WTC11 (cell line): ENCODE measurements around the gene INPP5K. TPM values are rescaled to one million over a fixed set of nuclear protein-coding genes. Genes with fewer than 3 reads are reported as not detected.
A peak's percentile ranks its signal among the peaks of the same experiment; 100 is the strongest.

Source experiments
- ATAC-seq: fragments of 200-7000 bp; cut with Tn5 transposase; 2 replicates; pipeline ENCODE4 v1.10.0; 2021; ENCODE audit warnings: mild to moderate bottlenecking, moderate library complexity
- CTCF ChIA-PET: fragments of 300-600 bp; sonication (Branson Sonifier 250); formaldehyde crosslinking; loops from one replicate; lab custom pipeline; 2021; ENCODE audit warnings: antibody characterized with exemption; lab: Charles Lee
- POLR2A ChIA-PET: fragments of 350-600 bp; sonication (Branson Sonifier 250); formaldehyde crosslinking; loops from one replicate; lab custom pipeline; 2021; ENCODE audit warnings: antibody characterized with exemption; lab: Charles Lee
- DNase-seq: peaks from one replicate; pipeline ENCODE4 v3.0.0; 2021; ENCODE audit warnings: low spot score
- H3K27ac Mint-ChIP-seq: 2 replicates; pipeline ENCODE4 v1.8.0; 2021; ENCODE audit warnings: mixed read lengths
- H3K27me3 Mint-ChIP-seq: 2 replicates; pipeline ENCODE4 v1.8.0; 2021; ENCODE audit warnings: low read depth, mild to moderate bottlenecking, moderate library complexity, mixed read lengths
- H3K36me3 Mint-ChIP-seq: 2 replicates; pipeline ENCODE4 v1.8.0; 2021; ENCODE audit warnings: mixed read lengths
- H3K4me1 Mint-ChIP-seq: 2 replicates; pipeline ENCODE4 v1.8.0; 2022; ENCODE audit warnings: mixed read lengths
- H3K4me3 Mint-ChIP-seq: 2 replicates; pipeline ENCODE4 v1.8.0; 2021; ENCODE audit warnings: mild to moderate bottlenecking, moderate library complexity, mixed read lengths
- H3K9me3 Mint-ChIP-seq: 2 replicates; pipeline ENCODE4 v1.8.0; 2021; ENCODE audit warnings: mixed read lengths
- CREB1 ChIP-seq: sonication (generic); formaldehyde crosslinking; IDR thresholded peaks from 2 replicates; pipeline ENCODE4 v1.8.0; 2023; ENCODE audit warnings: mild to moderate bottlenecking, missing genetic modification reagents
- CREM ChIP-seq: sonication (generic); formaldehyde crosslinking; IDR thresholded peaks from 2 replicates; pipeline ENCODE4 v1.8.1; 2022; ENCODE audit warnings: mild to moderate bottlenecking, missing genetic modification reagents, moderate library complexity
- EMX1 ChIP-seq: fragments of 250-450 bp; sonication (Bioruptor Pico); IDR thresholded peaks from 2 replicates; pipeline ENCODE4 v1.8.0; 2021; ENCODE audit warnings: mild to moderate bottlenecking
- ETV6 ChIP-seq: sonication (generic); formaldehyde crosslinking; IDR thresholded peaks from 2 replicates; pipeline ENCODE4 v1.8.1; 2022; ENCODE audit warnings: mild to moderate bottlenecking, missing genetic modification reagents
- HMGXB4 ChIP-seq: sonication (generic); formaldehyde crosslinking; IDR thresholded peaks from 2 replicates; pipeline ENCODE4 v1.8.1; 2023; ENCODE audit warnings: mild to moderate bottlenecking, moderate library complexity, missing genetic modification reagents
- KAT7 ChIP-seq: sonication (generic); formaldehyde crosslinking; IDR thresholded peaks from 2 replicates; pipeline ENCODE4 v1.8.1; 2023; ENCODE audit warnings: missing genetic modification reagents, mild to moderate bottlenecking, borderline replicate concordance
- MLX ChIP-seq: sonication (generic); formaldehyde crosslinking; IDR thresholded peaks from 2 replicates; pipeline ENCODE4 v1.8.1; 2023; ENCODE audit warnings: mild to moderate bottlenecking, missing genetic modification reagents, moderate library complexity
- NFATC4 ChIP-seq: fragments of 250-450 bp; sonication (Bioruptor Pico); IDR thresholded peaks from 2 replicates; pipeline ENCODE4 v1.9.0; 2021; ENCODE audit warnings: mild to moderate bottlenecking
- NR2C2 ChIP-seq: sonication (generic); formaldehyde crosslinking; IDR thresholded peaks from 2 replicates; pipeline ENCODE4 v1.8.0; 2022; ENCODE audit warnings: mild to moderate bottlenecking, missing genetic modification reagents
- OVOL2 ChIP-seq: fragments of 250-450 bp; sonication (Bioruptor Pico); IDR thresholded peaks from 2 replicates; pipeline ENCODE4 v1.9.0; 2021; ENCODE audit warnings: mild to moderate bottlenecking, borderline replicate concordance
- RELA ChIP-seq: sonication (generic); formaldehyde crosslinking; IDR thresholded peaks from 2 replicates; pipeline ENCODE4 v1.8.1; 2022; ENCODE audit warnings: missing genetic modification reagents, mild to moderate bottlenecking, borderline replicate concordance
- STAT6 ChIP-seq: sonication (generic); formaldehyde crosslinking; conservative IDR thresholded peaks from 2 replicates; pipeline ENCODE4 v1.8.1; 2023; ENCODE audit warnings: mild to moderate bottlenecking, low read depth, missing genetic modification reagents, moderate library complexity
- TEAD4 ChIP-seq: sonication (generic); formaldehyde crosslinking; IDR thresholded peaks from 2 replicates; pipeline ENCODE4 v1.8.0; 2022; ENCODE audit warnings: mild to moderate bottlenecking, missing genetic modification reagents
- TP53 ChIP-seq: sonication (generic); formaldehyde crosslinking; IDR thresholded peaks from 2 replicates; pipeline ENCODE4 v1.8.1; 2023; ENCODE audit warnings: mild to moderate bottlenecking, missing genetic modification reagents
- ZBTB21 ChIP-seq: sonication (generic); formaldehyde crosslinking; IDR thresholded peaks from 2 replicates; pipeline ENCODE4 v1.8.1; 2023; ENCODE audit warnings: mild to moderate bottlenecking, missing genetic modification reagents, borderline replicate concordance
- ZNF219 ChIP-seq: sonication (generic); formaldehyde crosslinking; IDR thresholded peaks from 2 replicates; pipeline ENCODE4 v1.8.0; 2023; ENCODE audit warnings: missing genetic modification reagents, mild to moderate bottlenecking, borderline replicate concordance
- ZNF317 ChIP-seq: sonication (generic); formaldehyde crosslinking; IDR thresholded peaks from 2 replicates; pipeline ENCODE4 v1.8.1; 2023; ENCODE audit warnings: low read depth, mild to moderate bottlenecking, moderate library complexity, missing genetic modification reagents, borderline replicate concordance
- ZNF423 ChIP-seq: fragments of 250-450 bp; sonication (Bioruptor Pico); IDR thresholded peaks from 2 replicates; pipeline ENCODE4 v2.1.2; 2022; ENCODE audit warnings: mild to moderate bottlenecking, moderate library complexity
- ZSCAN18 ChIP-seq: fragments of 250-450 bp; sonication (Bioruptor Pico); IDR thresholded peaks from 2 replicates; pipeline ENCODE4 v2.1.2; 2022; ENCODE audit warnings: mild to moderate bottlenecking, moderate library complexity
- total RNA-seq: library from RNA; stranded (reverse); gene quantifications from 3 replicates; pipeline ENCODE4 v1.2.3, GENCODE V29; 2021
- TF ChIP-seq, protein P1 (sequence below): sonication (generic); formaldehyde crosslinking; IDR thresholded peaks from 2 replicates; pipeline ENCODE4 v1.8.0; 2022; ENCODE audit warnings: mild to moderate bottlenecking, missing genetic modification reagents
- TF ChIP-seq, protein P2 (sequence below): sonication (generic); formaldehyde crosslinking; IDR thresholded peaks from 2 replicates; pipeline ENCODE4 v1.8.0; 2023; ENCODE audit warnings: mild to moderate bottlenecking, missing genetic modification reagents
- TF ChIP-seq, protein P3 (sequence below): sonication (generic); formaldehyde crosslinking; IDR thresholded peaks from 2 replicates; pipeline ENCODE4 v1.8.0; 2023; ENCODE audit warnings: missing genetic modification reagents

Gene INPP5K
- total RNA-seq, 1 experiment from 2014 or later, result 26.8 TPM

GRCh38 chr17:1461198-1461944, 55.0 kb downstream of the INPP5K start:
- no peaks in the 10 kb centered on the region; the same call in 1 of the 2 replicates for H3K27me3 Mint-ChIP-seq
- peaks cover 3% of the 10 kb centered on the region; the same call in 1 of the 2 replicates for H3K9me3 Mint-ChIP-seq
- TF ChIP-seq MLX (CRISPR knock-in tag), result no peak
- TF ChIP-seq NFATC4 (CRISPR knock-in tag), result no peak
- TF ChIP-seq ZSCAN18 (CRISPR knock-in tag), result no peak
- TF ChIP-seq, protein P1, sequence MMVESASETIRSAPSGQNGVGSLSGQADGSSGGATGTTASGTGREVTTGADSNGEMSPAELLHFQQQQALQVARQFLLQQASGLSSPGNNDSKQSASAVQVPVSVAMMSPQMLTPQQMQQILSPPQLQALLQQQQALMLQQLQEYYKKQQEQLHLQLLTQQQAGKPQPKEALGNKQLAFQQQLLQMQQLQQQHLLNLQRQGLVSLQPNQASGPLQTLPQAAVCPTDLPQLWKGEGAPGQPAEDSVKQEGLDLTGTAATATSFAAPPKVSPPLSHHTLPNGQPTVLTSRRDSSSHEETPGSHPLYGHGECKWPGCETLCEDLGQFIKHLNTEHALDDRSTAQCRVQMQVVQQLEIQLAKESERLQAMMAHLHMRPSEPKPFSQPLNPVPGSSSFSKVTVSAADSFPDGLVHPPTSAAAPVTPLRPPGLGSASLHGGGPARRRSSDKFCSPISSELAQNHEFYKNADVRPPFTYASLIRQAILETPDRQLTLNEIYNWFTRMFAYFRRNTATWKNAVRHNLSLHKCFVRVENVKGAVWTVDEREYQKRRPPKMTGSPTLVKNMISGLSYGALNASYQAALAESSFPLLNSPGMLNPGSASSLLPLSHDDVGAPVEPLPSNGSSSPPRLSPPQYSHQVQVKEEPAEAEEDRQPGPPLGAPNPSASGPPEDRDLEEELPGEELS, result no peak
- TF ChIP-seq, protein P2, sequence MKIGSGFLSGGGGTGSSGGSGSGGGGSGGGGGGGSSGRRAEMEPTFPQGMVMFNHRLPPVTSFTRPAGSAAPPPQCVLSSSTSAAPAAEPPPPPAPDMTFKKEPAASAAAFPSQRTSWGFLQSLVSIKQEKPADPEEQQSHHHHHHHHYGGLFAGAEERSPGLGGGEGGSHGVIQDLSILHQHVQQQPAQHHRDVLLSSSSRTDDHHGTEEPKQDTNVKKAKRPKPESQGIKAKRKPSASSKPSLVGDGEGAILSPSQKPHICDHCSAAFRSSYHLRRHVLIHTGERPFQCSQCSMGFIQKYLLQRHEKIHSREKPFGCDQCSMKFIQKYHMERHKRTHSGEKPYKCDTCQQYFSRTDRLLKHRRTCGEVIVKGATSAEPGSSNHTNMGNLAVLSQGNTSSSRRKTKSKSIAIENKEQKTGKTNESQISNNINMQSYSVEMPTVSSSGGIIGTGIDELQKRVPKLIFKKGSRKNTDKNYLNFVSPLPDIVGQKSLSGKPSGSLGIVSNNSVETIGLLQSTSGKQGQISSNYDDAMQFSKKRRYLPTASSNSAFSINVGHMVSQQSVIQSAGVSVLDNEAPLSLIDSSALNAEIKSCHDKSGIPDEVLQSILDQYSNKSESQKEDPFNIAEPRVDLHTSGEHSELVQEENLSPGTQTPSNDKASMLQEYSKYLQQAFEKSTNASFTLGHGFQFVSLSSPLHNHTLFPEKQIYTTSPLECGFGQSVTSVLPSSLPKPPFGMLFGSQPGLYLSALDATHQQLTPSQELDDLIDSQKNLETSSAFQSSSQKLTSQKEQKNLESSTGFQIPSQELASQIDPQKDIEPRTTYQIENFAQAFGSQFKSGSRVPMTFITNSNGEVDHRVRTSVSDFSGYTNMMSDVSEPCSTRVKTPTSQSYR (CRISPR knock-in tag), result no peak
- TF ChIP-seq ZNF317 (CRISPR knock-in tag), result no peak
- TF ChIP-seq NR2C2 (CRISPR knock-in tag), result no peak
- no peak for TF ChIP-seq HMGXB4 (CRISPR knock-in tag)
- TF ChIP-seq KAT7 (CRISPR knock-in tag), result no peak
- no peak for TF ChIP-seq EMX1 (CRISPR knock-in tag)
- no peak for TF ChIP-seq CREB1 (CRISPR knock-in tag)
- no peak for TF ChIP-seq OVOL2 (CRISPR knock-in tag)
- peaks cover 8% of the 10 kb centered on the region for H3K36me3 Mint-ChIP-seq
- peaks cover 13% of the 10 kb centered on the region for H3K4me1 Mint-ChIP-seq
- DNase-seq (no peak), ATAC-seq (no peak)
- no peak overlapping the region for H3K4me3 Mint-ChIP-seq
- POLR2A ChIA-PET, result interaction anchor here (0.6 kb wide), 1 partner anchor 118 kb away, joined by 3 read pairs; no protein-coding TSS in a partner anchor
- H3K27ac Mint-ChIP-seq, result peak overlapping the region; percentile 15; the same call in 1 of the 2 replicates
- CTCF ChIA-PET, result interaction anchor here (1.1 kb wide), 1 partner anchor 129 kb away, joined by 3 read pairs; no protein-coding TSS in a partner anchor

GRCh38 chr17:1460233-1460632, 56.2 kb downstream of the INPP5K start:
- DNase-seq, result no peak
- Mint-ChIP-seq H3K4me3 (no peak overlapping the region), H3K9me3 (peaks cover 3% of the 10 kb centered on the region; the same call in 1 of the 2 replicates), H3K27me3 (no peaks in the 10 kb centered on the region; the same call in 1 of the 2 replicates), H3K36me3 (peaks cover 8% of the 10 kb centered on the region), H3K4me1 (peaks cover 13% of the 10 kb centered on the region), H3K27ac (no peak overlapping the region)
- ChIA-PET POLR2A (no interaction called here), CTCF (interaction anchor here (0.9 to 1.1 kb wide), 2 partner anchors 95 to 128 kb away, joined by 3 read pairs; no protein-coding TSS in a partner anchor)
- ATAC-seq, result no peak
- TF ChIP-seq, protein P3, sequence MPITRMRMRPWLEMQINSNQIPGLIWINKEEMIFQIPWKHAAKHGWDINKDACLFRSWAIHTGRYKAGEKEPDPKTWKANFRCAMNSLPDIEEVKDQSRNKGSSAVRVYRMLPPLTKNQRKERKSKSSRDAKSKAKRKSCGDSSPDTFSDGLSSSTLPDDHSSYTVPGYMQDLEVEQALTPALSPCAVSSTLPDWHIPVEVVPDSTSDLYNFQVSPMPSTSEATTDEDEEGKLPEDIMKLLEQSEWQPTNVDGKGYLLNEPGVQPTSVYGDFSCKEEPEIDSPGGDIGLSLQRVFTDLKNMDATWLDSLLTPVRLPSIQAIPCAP (CRISPR knock-in tag), result no peak
- TF ChIP-seq ETV6, result no peak
- no peak for TF ChIP-seq ZNF219 (CRISPR knock-in tag)
- TF ChIP-seq CREM (CRISPR knock-in tag), result no peak
- no peak for TF ChIP-seq RELA
- TF ChIP-seq ZNF423 (CRISPR knock-in tag), result no peak
- no peak for TF ChIP-seq ZNF317 (CRISPR knock-in tag)
- TF ChIP-seq STAT6 (CRISPR knock-in tag), result no peak
- no peak for TF ChIP-seq TP53 (CRISPR knock-in tag)
- TF ChIP-seq TEAD4, result no peak
- TF ChIP-seq ZBTB21, result no peak
